SW 1271 (cell line): ENCODE measurements around the gene SSTR4.
"Not testable (repeated sequence)": the region's sequence is repeated elsewhere in the genome, so short reads cannot be mapped to it uniquely, and the experiment has no call there.

ENCODE experiments used
- DNase-seq, 2 experiments: peaks; one replicate each; lab custom pipeline; 2025; lab: John Stamatoyannopoulos, UW

Gene SSTR4

GRCh38 chr20:23034721-23035671 is at the start of gene SSTR4:
TSS of gene SSTR4 (plus strand) at chr20:23035312. CDS start at chr20:23035484, 172 bp downstream.
- DNase-seq, result no peak

DNA sequence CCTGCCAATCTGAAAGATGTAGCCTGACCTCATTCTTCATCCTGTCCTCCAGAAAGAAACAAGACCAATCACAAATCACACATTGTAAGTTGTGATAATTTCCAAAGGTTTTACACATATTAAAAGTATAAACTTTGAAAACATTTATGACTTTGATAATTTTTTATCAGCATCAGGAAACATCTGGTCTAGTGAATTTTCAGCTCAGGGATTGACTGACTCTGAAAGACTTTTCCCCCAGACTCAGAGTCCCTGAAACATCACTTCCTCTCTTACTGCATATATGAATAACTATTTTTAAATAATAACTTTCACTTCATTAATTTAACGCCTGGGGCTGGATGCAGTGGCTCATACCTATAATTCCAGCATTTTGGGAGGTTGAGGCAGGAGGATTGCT is 48.5 kb upstream of the SSTR4 start:
- DNase-seq, result no peak

DNA sequence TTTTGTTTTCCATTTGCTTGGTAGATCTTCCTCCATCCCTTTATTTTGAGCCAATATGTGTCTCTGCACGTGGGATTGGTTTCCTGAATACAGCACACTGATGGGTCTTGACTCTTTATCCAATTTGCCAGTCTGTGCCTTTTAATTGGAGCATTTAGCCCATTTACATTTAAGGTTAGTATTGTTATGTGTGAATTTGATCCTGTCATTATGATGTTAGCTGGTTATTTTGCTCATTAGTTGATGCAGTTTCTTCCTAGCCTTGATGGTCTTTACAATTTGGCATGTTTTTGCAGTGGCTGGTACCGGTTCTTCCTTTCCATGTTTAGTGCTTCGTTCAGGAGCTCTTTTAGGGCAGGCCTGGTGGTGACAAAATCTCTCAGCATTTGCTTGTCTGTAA is 43.7 kb upstream of the SSTR4 start:
- not testable (repeated sequence) for DNase-seq

GRCh38 chr20:22993823-22994222 is 41.3 kb upstream of the SSTR4 start:
- no peak for DNase-seq

DNA sequence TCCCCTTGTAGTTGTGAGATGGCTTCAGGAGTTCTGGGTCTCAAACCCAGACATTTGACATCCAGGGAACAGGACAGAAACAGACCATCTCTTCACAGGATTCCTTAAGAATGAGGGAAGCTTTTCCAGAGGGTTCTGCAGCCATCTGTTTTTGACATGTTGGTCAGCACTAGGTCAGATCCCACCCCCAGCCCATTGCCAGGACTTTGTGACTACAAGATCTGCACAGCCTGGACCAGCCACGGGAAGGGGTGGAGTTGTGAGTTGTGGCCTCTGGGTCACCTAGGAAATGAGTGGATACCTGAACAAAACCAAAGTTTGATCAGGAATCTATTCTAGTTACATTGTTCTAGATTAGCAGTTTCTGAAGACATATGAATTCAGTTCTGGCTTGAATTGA is 39.2 kb upstream of the SSTR4 start:
- no peak for DNase-seq

DNA sequence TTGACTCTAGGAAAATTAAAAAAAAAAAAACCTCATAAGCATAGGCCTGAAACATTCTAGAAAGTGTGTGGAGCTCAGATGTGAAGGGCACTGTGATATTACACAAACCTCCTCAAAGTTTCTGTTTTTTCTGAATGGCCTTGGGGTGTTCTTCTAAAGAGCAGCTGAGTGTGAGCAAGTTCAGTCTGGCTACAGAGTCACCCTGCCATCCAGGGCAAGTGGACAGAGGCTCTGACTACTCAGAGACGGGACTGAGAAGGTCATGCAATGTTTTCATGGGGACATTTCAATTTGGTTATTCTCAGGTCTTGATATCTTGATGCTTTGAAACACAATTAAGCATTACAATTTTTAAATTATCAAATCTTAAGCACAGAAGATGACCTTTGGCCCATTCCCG is 36.6 kb upstream of the SSTR4 start:
- DNase-seq, result no peak

GRCh38 chr20:22999756-23000155 is 35.4 kb upstream of the SSTR4 start:
- DNase-seq, result no peak

DNA sequence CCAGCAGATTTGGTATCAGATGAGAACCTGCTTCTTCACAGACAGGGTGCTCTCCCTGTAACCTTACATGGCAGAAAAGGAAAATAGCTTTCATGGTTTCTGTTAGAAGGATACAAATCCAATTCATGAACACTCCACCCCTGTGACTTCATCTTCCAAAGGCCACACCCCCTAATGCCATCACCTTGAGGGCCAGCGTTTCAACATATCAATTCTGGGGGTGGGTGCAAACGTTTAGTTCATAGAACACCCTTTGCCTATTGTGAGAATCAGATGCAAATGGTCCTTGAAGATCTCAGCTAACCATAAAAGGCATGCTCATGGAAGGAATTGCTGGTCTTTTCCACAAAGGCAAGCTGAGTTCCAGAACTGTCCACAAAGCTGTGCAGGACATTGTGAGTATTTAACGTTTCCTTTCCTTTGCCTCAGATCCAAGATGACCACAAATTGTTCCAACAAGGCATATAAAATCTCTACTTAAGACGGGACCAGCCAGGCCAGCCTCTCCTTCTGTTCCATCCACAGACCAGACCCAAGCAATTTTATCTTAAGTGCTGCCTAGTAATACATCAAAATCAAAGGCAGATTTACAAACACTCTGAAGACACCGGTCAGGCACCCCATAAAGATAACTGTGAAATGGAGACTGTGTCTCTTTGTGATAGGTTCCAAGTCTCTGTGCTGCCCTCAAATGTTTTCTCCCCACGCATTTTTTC is 34.7 kb upstream of the SSTR4 start:
- DNase-seq, result no peak

- no peak for DNase-seq
Observed at GRCh38 chr20:23002276-23002675, 32.8 kb upstream of the SSTR4 start.

DNA sequence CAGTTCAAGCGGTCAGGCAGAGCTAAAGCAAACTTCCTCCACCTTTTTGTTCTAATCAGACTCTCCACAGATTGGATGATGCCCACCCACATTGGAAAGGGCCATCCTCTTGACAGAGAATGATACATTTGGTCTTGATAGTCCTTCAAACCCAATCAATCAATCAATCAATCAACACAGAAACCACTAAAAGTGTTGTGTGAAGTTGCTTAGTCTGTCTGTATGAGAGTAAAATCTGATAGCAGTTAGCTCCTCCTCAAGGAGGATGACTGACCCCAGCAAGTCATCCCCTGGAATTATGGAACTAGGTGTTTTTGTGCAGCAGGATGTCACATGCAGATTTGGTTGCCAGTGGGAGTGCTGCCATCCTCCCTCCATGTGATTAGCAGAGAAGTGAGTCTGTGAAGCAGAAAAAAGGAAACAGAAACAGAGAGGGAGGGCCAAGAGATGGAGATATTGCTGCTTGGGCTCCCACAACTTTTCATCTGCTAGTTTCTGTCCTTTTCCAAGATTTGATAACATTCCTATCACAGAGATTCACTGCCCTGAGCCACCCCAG is 32.0 kb upstream of the SSTR4 start:
- no peak for DNase-seq

GRCh38 chr20:23003881-23004460 is 31.1 kb upstream of the SSTR4 start:
- no peak for DNase-seq

DNA sequence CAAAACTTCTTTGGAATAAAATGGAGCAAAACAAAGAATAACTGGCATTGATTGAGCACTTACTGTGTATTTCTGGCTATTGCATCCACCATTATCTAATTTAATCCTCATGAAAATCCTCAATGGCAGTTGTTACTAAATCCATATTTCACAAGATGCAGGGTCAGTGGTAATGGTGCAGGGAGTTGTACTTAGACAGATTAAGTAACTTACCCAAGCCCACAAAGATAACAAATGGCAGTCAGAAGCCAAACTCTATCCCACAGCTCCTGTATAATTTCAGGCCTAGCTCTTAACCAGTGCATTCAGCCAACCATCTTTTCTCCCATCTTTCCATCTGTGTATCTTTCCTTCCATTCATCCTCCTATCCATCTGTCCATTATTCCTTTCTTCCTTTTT is 29.3 kb upstream of the SSTR4 start:
- no peak for DNase-seq

- DNase-seq, result no peak
Observed at GRCh38 chr20:23007462-23007861, 27.6 kb upstream of the SSTR4 start.

GRCh38 chr20:23007886-23008655 is 27.0 kb upstream of the SSTR4 start:
- DNase-seq, result no peak

DNA sequence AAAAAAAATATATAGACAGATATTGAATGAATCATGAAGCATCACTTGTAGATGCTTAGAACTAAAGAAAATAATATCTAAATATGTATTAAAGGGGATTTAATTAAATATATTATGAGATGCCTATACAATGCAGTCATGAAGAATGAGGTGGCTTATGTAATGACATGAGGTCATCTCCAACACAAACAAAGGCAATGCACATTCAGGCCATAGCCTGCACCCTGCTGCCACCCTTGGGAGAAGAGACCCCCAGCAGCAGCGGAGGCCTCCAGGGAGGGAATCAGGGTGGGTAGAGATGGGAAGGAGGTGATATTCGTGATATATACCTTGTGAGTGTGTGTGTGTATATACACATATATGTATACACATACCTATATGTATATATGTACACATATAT is 26.4 kb upstream of the SSTR4 start:
- no peak for DNase-seq

DNA sequence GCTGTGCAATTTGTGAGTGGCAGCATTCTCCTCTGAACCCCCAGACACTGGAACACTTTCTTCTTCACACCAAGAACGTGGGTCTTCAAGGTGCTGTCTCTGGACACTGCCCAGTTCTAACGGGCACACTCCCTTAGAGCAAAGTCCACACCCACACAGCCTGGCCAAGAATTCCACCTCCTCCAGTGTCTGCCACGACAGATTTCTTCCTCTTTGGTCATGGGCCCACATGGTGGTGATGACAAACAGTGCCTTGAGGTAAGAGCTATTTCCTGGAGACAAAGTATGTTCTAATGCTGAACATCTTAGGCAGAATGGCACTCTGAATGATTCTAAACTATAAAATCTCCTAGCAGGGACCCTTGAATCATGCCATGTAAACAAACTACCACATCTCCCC is 25.5 kb upstream of the SSTR4 start:
- DNase-seq, result no peak

DNA sequence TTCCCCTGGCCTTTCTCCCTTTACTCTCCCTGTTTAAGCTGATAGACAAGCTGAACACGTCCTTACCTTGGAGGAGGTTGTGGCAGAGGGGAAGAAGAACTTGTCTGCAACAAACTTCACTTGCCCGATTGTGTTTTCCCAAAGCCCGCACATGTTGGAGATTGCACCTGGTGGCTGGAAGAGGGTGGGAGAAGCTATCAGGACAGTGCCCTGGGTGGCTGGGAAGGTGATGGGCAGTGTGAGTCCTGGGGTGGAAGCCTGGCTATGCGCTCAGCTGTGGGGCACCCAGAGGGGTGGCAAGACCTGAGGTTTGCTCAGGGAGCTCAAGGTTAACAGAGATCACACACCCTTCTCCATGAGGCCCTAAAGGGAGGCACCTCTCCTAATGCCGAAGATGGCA is 25.0 kb upstream of the SSTR4 start:
- DNase-seq, result no peak

DNA sequence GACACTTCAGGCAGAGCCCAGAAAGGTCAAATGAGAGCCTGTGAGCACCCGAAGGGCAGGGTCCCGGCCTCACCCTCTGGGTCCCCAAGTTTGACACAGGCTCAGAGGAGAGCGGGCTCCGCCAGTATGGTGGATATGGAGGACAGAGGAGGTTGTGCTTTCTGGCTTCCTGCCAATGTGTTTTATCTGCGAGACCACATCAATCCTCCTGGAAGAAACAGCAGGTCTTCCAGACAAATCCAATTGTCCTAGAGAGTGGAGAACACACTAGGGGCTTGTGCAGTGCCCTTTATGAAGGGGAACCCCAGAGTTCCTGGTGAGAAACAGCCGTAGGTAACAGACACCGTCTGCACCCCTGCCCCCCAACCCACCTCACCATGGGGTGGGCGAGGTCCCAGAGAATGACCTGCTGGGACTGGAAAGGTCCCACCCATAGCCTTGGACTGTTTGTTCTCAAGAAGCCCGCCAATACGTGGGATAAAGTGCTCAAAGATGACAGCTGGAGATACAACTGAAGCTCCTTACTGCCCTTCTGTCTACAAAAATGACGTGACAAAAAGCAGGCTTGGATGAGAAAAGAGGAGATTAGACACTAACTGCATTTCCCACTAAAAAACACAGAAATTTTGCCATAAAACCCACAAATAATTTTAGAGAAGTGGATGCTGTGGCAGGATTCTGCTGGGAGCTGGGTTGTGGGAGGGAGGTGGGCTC is 23.9 kb upstream of the SSTR4 start:
- no peak for DNase-seq

- DNase-seq, result no peak
Observed at GRCh38 chr20:23013429-23013828, 21.7 kb upstream of the SSTR4 start.

DNA sequence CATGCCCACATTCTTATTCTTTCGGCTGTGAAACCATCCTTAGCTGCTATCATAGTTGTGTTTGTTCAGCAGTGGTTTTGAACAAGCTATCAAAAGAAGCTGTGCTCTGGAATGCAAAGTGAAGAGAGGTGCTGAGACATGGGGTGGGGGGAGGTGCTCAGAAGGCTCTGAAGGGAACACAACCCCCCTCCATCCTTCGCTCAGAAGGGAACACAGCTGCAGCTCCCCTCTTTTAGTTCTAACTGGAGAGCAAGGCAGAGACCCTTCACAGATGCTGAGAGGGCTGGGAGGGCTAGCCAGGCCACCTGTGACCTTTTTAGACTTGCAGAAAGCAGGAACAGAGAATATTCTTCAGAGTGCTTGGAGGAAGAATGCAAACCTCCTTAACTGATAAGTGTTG is 17.6 kb upstream of the SSTR4 start:
- no peak for DNase-seq

DNA sequence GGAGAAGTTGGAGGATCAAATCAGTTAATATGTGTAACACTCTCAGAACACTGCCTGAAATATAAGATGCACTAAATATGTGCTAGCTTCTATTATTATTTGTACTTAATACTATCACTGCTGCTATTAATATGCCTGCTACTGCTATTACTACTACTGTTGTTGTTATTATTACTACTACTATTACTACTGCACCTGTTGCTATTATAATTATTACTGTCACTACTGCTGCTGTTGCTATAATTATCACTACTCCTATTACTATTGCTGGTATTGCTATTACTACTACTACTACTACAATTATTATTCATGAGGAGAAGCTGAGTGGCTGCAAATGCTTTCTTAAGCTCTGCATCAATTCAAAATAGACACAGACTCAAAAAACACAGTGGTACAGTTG is 16.7 kb upstream of the SSTR4 start:
- DNase-seq, result no peak
